Type B pancreatic cell (in vitro differentiated cells): ENCODE results near the gene PATZ1. TPM values are rescaled to one million over a fixed set of nuclear protein-coding genes. Genes with fewer than 3 reads are reported as not detected.
A peak's percentile ranks its signal among the peaks of the same experiment; 100 is the strongest.

Source experiments
- DNase-seq: peaks from one replicate; pipeline ENCODE4 v3.0.0; 2021; ENCODE audit warnings: mixed read lengths; ENCODE audit not compliant: unreplicated experiment; ENCODE audit errors: extremely low spot score
- H3K27ac Mint-ChIP-seq: 2 replicates; pipeline ENCODE4 v1.8.0; 2021; ENCODE audit warnings: mild to moderate bottlenecking, mixed read lengths
- H3K27me3 Mint-ChIP-seq: 2 replicates; pipeline ENCODE4 v1.8.0; 2021; ENCODE audit warnings: mixed read lengths
- H3K36me3 Mint-ChIP-seq: 2 replicates; pipeline ENCODE4 v1.8.0; 2021; ENCODE audit warnings: mixed read lengths
- H3K4me1 Mint-ChIP-seq: one replicate; pipeline ENCODE4 v1.8.0; 2021; ENCODE audit warnings: mixed read lengths; ENCODE audit not compliant: unreplicated experiment
- H3K4me3 Mint-ChIP-seq: 2 replicates; pipeline ENCODE4 v1.8.0; 2021; ENCODE audit warnings: mild to moderate bottlenecking, mixed read lengths
- H3K9me3 Mint-ChIP-seq: 2 replicates; pipeline ENCODE4 v1.8.0; 2021; ENCODE audit warnings: mixed read lengths
- CTCF ChIP-seq: fragments of 200-600 bp; sonication (generic); conservative IDR thresholded peaks from 2 replicates; pipeline ENCODE4 v1.5.0; 2021; ENCODE audit warnings: antibody characterized with exemption, mild to moderate bottlenecking
- total RNA-seq: library from RNA; stranded (reverse); gene quantifications from 2 replicates; pipeline ENCODE4 v1.2.1, GENCODE V29; 2021; ENCODE audit warnings: low replicate concordance

PATZ1 gene
- total RNA-seq, 1 donor from 2014 or later: 57.8 TPM

- Mint-ChIP-seq H3K9me3 (no peaks in the 10 kb centered on the region), H3K4me1 (peaks cover 31% of the 10 kb centered on the region), H3K27me3 (no peaks in the 10 kb centered on the region), H3K27ac (peak overlapping the region; percentile 98), H3K36me3 (peaks cover 4% of the 10 kb centered on the region), H3K4me3 (peak overlapping the region; percentile 91)
- no peak for TF ChIP-seq CTCF
- DNase-seq: peak; percentile 92
Observed at GRCh38 chr22:31290494-31291471, 55.4 kb downstream of the PATZ1 start.

- Mint-ChIP-seq H3K36me3 (peaks cover 4% of the 10 kb centered on the region), H3K4me3 (no peak overlapping the region), H3K27me3 (no peaks in the 10 kb centered on the region), H3K9me3 (no peaks in the 10 kb centered on the region), H3K27ac (no peak overlapping the region), H3K4me1 (peaks cover 32% of the 10 kb centered on the region)
- no peak for DNase-seq
- no peak for TF ChIP-seq CTCF
Observed at GRCh38 chr22:31289344-31289743, 56.8 kb downstream of the PATZ1 start.

GRCh38 chr22:31288496-31289240, 57.5 kb downstream of the PATZ1 start:
- H3K4me1 Mint-ChIP-seq: peaks cover 32% of the 10 kb centered on the region
- no peaks in the 10 kb centered on the region for H3K27me3 Mint-ChIP-seq
- H3K36me3 Mint-ChIP-seq: peaks cover 4% of the 10 kb centered on the region
- no peak for TF ChIP-seq CTCF
- no peaks in the 10 kb centered on the region for H3K9me3 Mint-ChIP-seq
- H3K4me3 Mint-ChIP-seq: no peak overlapping the region
- DNase-seq: no peak
- no peak overlapping the region for H3K27ac Mint-ChIP-seq

- Mint-ChIP-seq H3K4me1 (peaks cover 32% of the 10 kb centered on the region), H3K36me3 (peaks cover 4% of the 10 kb centered on the region), H3K4me3 (no peak overlapping the region), H3K27ac (no peak overlapping the region), H3K27me3 (no peaks in the 10 kb centered on the region), H3K9me3 (no peaks in the 10 kb centered on the region)
- DNase-seq: no peak
- no peak for TF ChIP-seq CTCF
Observed at GRCh38 chr22:31287818-31288495, 58.2 kb downstream of the PATZ1 start.
